ENCODE results near the gene DHFR.

DNA sequence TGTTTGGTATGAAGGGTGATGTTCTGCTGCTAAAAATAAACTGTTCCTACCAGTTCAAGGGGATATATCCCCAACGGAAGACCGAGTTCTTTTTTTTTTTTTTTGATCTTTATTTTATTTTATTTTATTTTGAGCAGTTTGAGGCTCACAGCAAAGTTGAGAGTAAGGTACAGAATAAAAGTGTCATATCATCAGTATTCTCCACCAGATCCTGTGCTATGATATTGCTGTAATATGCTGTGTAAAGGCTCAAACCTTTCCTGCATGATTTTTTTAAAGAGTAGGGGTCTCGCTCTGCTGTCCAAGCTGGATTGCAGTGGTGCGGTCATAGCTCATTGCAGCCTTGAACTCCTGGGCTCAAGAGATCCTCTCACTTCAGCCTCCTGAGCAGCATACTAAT, 34.8 kb upstream of the DHFR start:
- TF ChIP-seq POLR2A (IDR thresholded peaks at IDR 0.05) (no peak), EP300 (IDR thresholded peaks at IDR 0.05) (no peak), POLR2AphosphoS5 (IDR thresholded peaks at IDR 0.05) (no peak)
- TF ChIP-seq, protein P1, sequence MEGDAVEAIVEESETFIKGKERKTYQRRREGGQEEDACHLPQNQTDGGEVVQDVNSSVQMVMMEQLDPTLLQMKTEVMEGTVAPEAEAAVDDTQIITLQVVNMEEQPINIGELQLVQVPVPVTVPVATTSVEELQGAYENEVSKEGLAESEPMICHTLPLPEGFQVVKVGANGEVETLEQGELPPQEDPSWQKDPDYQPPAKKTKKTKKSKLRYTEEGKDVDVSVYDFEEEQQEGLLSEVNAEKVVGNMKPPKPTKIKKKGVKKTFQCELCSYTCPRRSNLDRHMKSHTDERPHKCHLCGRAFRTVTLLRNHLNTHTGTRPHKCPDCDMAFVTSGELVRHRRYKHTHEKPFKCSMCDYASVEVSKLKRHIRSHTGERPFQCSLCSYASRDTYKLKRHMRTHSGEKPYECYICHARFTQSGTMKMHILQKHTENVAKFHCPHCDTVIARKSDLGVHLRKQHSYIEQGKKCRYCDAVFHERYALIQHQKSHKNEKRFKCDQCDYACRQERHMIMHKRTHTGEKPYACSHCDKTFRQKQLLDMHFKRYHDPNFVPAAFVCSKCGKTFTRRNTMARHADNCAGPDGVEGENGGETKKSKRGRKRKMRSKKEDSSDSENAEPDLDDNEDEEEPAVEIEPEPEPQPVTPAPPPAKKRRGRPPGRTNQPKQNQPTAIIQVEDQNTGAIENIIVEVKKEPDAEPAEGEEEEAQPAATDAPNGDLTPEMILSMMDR (IDR thresholded peaks at IDR 0.05) = no peak
